Upper lobe of right lung (tissue), 1 donor: Measurements from ENCODE around the gene EHBP1. TPM values are rescaled to one million over a fixed set of nuclear protein-coding genes. Genes with fewer than 3 reads are reported as not detected.

ENCODE experiments used
- ATAC-seq: fragments of 200-7000 bp; cut with Tn5 transposase; one replicate; pipeline ENCODE4 v1.9.1; 2020; ENCODE audit warnings: mild to moderate bottlenecking, moderate library complexity
- DNase-seq: peaks from one replicate; pipeline ENCODE4 v3.0.0-alpha.2; 2020
- H3K27ac ChIP-seq: fragments of 200-600 bp; one replicate; pipeline ENCODE4 v1.8.0; 2022
- H3K27me3 ChIP-seq: fragments of 200-600 bp; one replicate; pipeline ENCODE4 v1.8.0; 2022; ENCODE audit warnings: mild to moderate bottlenecking
- H3K36me3 ChIP-seq: fragments of 200-600 bp; one replicate; pipeline ENCODE4 v1.8.0; 2022
- H3K4me1 ChIP-seq: fragments of 200-600 bp; one replicate; pipeline ENCODE4 v1.8.0; 2022
- H3K4me3 ChIP-seq: fragments of 200-600 bp; one replicate; pipeline ENCODE4 v1.8.0; 2022; ENCODE audit warnings: mild to moderate bottlenecking
- H3K9me3 ChIP-seq: fragments of 200-600 bp; one replicate; pipeline ENCODE4 v1.8.0; 2022
- intact Hi-C: fragments of 100-400 bp; cut with DNase I; formaldehyde crosslinking; loops from one replicate; pipeline ENCODE4 v1.11.0; 2022
- total RNA-seq: library from RNA; stranded (reverse); fragmentation: NEBNext Ultra II Directional; extraction: Animal tissue kit (Norgen Biotek cat#: 25700); gene quantifications from one replicate; pipeline ENCODE4 v1.2.1, GENCODE V29; 2021
- TF ChIP-seq, protein P1 (sequence below): fragments of 200-600 bp; IDR thresholded peaks from one replicate; pipeline ENCODE4 v1.8.0; 2022; ENCODE audit warnings: antibody characterized with exemption
- donor health status: DM: no; HTN: yes; CAD: no; lungs with severe emphysema.

Gene EHBP1
- total RNA-seq, 1 donor from 2014 or later: 46.7 TPM

DNA sequence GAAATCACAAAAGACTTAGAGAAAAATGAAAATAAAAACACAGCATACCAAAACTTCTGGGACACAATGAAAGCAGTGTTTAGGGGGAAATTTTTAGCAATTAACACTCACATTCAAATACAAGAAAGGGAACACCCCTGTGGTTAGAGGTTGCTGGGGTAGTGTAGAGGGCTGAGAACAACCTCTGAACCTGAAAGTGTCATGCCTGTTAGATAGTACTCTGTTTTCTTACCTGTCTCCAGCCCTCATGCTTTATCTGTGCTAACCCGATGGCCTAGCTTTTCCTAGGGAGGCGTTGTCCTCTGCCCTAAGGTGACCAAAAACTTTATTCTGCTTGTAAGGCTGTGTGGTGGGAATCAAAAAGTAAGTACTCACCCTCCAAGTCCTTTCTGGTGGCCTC lies 222.5 kb downstream of the EHBP1 start:
- DNase-seq (no peak), ATAC-seq (no peak)
- H3K4me1 ChIP-seq: no peaks in the 10 kb centered on the region
- no peaks in the 10 kb centered on the region for H3K27me3 ChIP-seq
- intact Hi-C loops: no loop called here
- TF ChIP-seq, protein P1, sequence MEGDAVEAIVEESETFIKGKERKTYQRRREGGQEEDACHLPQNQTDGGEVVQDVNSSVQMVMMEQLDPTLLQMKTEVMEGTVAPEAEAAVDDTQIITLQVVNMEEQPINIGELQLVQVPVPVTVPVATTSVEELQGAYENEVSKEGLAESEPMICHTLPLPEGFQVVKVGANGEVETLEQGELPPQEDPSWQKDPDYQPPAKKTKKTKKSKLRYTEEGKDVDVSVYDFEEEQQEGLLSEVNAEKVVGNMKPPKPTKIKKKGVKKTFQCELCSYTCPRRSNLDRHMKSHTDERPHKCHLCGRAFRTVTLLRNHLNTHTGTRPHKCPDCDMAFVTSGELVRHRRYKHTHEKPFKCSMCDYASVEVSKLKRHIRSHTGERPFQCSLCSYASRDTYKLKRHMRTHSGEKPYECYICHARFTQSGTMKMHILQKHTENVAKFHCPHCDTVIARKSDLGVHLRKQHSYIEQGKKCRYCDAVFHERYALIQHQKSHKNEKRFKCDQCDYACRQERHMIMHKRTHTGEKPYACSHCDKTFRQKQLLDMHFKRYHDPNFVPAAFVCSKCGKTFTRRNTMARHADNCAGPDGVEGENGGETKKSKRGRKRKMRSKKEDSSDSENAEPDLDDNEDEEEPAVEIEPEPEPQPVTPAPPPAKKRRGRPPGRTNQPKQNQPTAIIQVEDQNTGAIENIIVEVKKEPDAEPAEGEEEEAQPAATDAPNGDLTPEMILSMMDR: no peak
- H3K36me3 ChIP-seq: no peaks in the 10 kb centered on the region
- no peaks in the 10 kb centered on the region for H3K9me3 ChIP-seq
- no peak overlapping the region for H3K27ac ChIP-seq
- no peak overlapping the region for H3K4me3 ChIP-seq

DNA sequence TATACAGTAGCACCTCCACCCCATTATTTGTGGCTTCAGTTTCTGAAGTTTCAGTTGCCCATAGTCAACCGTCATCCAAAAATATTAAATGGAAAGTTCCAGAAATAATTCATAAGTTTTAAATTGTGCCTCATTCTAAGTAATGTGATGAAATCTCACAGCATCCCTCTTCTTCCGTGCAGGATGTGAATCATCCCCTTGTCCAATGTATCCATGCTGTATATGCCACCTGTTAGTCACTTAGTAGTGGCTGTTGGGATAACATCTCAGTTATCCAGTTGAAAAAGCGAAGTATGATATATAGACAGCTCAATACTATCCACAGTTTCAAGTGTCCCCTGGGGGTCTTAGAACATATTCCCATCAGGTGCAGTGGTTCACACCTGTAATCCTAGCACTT lies 226.0 kb downstream of the EHBP1 start:
- Histone ChIP-seq H3K4me3 (no peak overlapping the region), H3K9me3 (no peaks in the 10 kb centered on the region), H3K4me1 (no peaks in the 10 kb centered on the region), H3K36me3 (no peaks in the 10 kb centered on the region), H3K27ac (no peak overlapping the region), H3K27me3 (no peaks in the 10 kb centered on the region)
- intact Hi-C loops: no loop called here
- ATAC-seq (no peak), DNase-seq (no peak)
- TF ChIP-seq, protein P1: no peak

DNA sequence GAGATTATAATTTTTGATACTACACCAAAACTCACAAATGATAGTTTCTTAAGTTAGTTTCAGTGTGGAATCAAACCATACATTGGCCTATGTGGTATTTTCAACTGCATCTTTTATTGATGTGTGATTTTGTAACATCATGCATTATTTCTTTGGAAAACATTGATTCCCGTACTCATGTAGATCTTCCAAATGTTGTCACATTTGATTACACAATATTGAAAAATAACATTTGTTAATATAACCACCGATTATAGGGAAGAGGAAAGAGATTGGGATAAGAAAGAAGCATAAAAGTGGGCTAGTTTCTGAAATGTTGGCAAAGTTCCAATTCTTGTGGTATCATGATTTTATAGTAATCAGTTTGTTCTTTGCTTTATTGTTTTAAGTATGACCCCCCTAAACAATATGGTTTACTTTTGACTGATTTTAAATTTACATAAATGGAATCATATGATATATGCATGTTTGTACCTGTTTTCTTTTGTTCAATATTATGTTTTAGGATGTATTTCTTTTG lies 227.9 kb downstream of the EHBP1 start:
- Histone ChIP-seq H3K36me3 (no peaks in the 10 kb centered on the region), H3K4me1 (no peaks in the 10 kb centered on the region), H3K9me3 (no peaks in the 10 kb centered on the region), H3K27ac (no peak overlapping the region), H3K27me3 (no peaks in the 10 kb centered on the region), H3K4me3 (no peak overlapping the region)
- DNase-seq (no peak), ATAC-seq (no peak)
- TF ChIP-seq, protein P1: no peak
- intact Hi-C loops: no loop called here

DNA sequence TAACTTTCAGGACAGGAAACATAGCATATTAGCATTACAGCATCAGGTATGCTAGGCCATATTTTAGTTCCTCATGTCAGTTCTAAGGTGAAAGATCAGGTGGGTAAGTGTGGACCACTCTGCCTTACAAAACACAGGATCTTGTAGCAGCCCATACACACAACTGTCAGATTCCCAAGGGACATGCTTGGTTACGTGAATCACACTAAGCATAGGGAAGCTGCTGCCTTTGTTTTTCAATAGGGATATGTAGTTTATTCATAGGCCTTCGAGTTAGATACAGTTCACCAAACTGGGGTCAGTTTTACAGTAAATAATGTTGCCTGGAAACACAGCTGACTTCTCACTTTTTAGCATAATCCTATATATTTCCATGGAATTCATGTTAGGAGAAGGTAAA lies 229.0 kb downstream of the EHBP1 start:
- H3K27me3 ChIP-seq: no peaks in the 10 kb centered on the region
- ATAC-seq: no peak
- no peak overlapping the region for H3K27ac ChIP-seq
- no peak overlapping the region for H3K4me3 ChIP-seq
- intact Hi-C loops: no loop called here
- H3K36me3 ChIP-seq: no peaks in the 10 kb centered on the region
- TF ChIP-seq, protein P1: no peak
- no peak for DNase-seq
- no peaks in the 10 kb centered on the region for H3K4me1 ChIP-seq
- no peaks in the 10 kb centered on the region for H3K9me3 ChIP-seq

DNA sequence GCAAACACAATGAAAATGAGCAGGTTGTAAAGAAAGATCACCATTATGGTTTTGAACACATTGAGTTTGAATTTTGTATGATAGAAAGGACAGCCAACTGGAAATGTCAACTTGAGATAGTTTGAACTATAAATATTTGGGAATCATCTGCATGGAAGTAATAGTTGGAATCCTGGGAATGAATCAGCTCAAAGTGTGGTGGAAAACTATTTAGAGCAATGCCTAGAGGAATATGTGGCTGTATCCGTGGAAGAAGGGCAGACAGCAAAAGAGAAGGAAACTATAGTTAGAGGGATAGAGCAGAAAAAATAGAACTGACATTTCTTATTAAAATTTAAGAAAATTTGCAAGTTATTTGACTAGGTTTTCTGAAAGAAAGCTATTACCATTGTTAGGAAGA lies 232.6 kb downstream of the EHBP1 start:
- TF ChIP-seq, protein P1: no peak
- no peak for ATAC-seq

More for the DNA sequence above, 232.6 kb downstream of the EHBP1 start:
- intact Hi-C loops: no loop called here
- Histone ChIP-seq H3K4me3 (no peak overlapping the region), H3K9me3 (no peaks in the 10 kb centered on the region), H3K4me1 (no peaks in the 10 kb centered on the region), H3K27me3 (no peaks in the 10 kb centered on the region), H3K27ac (no peak overlapping the region), H3K36me3 (no peaks in the 10 kb centered on the region)
- DNase-seq: no peak
